Inferior parietal cortex (tissue), 1 donor: Measurements from ENCODE around the gene TANGO2.

Experiments
- DNase-seq: peaks from one replicate; pipeline ENCODE4 v3.0.0-alpha.2; 2016; ENCODE audit errors: extremely low spot score

TANGO2 gene

GRCh38 chr22:20012741-20013331 is 8.1 kb upstream of the TANGO2 start:
- no peak for DNase-seq

- peak; percentile 52 for DNase-seq
Observed at GRCh38 chr22:20013382-20013871, 7.5 kb upstream of the TANGO2 start.

- DNase-seq, result no peak
Observed at GRCh38 chr22:20014526-20015186, 6.3 kb upstream of the TANGO2 start.

- DNase-seq, result no peak
Observed at GRCh38 chr22:20015187-20015625, 5.7 kb upstream of the TANGO2 start.

GRCh38 chr22:20015971-20016733 is 4.8 kb upstream of the TANGO2 start:
- no peak for DNase-seq

- peak; percentile 95 for DNase-seq
Observed at GRCh38 chr22:20016734-20017621, 3.9 kb upstream of the TANGO2 start, which contains the start of gene ARVCF. Gene ARVCF (minus strand): TSS chr22:20016823. CDS start chr22:19990794, 26,029 bp downstream.

GRCh38 chr22:20017622-20017958 is 3.3 kb upstream of the TANGO2 start:
- DNase-seq, result no peak

- no peak for DNase-seq
Observed at GRCh38 chr22:20018001-20018400, 2.9 kb upstream of the TANGO2 start.

GRCh38 chr22:20019661-20020532 is 1.0 kb upstream of the TANGO2 start:
- no peak for DNase-seq

- DNase-seq, result peak; percentile 71
Observed at GRCh38 chr22:20021196-20022181, 579 bp downstream of the TANGO2 start.

- DNase-seq, result no peak
Observed at GRCh38 chr22:20022231-20022977, 1.5 kb downstream of the TANGO2 start.

GRCh38 chr22:20022978-20023613 is 2.2 kb downstream of the TANGO2 start:
- DNase-seq, result no peak

- no peak for DNase-seq
Observed at GRCh38 chr22:20024225-20024624, 3.3 kb downstream of the TANGO2 start.

- DNase-seq, result no peak
Observed at GRCh38 chr22:20024650-20025397, 3.9 kb downstream of the TANGO2 start.

GRCh38 chr22:20025401-20026203 is 4.7 kb downstream of the TANGO2 start:
- peak; percentile 63 for DNase-seq

- DNase-seq, result no peak
Observed at GRCh38 chr22:20026204-20026908, 5.4 kb downstream of the TANGO2 start.
